GM18909 (cell line): ENCODE measurements around the gene TRIM52.
A peak's percentile ranks its signal among the peaks of the same experiment; 100 is the strongest.
"Not testable (repeated sequence)": the region's sequence is repeated elsewhere in the genome, so short reads cannot be mapped to it uniquely, and the experiment has no call there.

Source experiments
- ATAC-seq: cut with Tn5 transposase; IDR thresholded peaks from one replicate; pipeline ENCODE4 v1.9.1; 2021; ENCODE audit warnings: mild to moderate bottlenecking; ENCODE audit not compliant: unreplicated experiment, poor library complexity

Gene TRIM52

GRCh38 chr5:181217111-181217802 is 43.7 kb downstream of the TRIM52 start:
- peak; percentile 29 for ATAC-seq

- ATAC-seq: no peak
Observed at GRCh38 chr5:181215997-181216989, 44.6 kb downstream of the TRIM52 start.

DNA sequence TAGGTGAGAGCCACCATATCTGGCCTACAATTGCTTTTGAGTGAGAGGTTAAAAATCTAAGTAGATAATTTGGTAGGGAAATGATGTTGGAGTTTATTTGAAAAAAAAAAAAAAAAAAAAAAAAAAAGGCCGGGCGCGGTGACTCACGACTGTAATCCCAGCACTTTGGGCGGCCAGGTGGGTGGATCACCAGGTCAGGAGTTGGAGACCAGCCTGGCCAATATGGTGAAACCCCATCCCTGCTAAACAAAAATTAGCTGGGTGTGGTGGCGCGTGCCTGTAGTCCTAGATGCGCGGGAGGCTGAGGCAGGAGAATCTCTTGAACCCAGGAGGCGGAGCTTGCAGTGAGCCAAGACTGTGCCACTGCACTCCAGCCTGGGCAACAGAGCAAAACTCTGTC is 46.7 kb downstream of the TRIM52 start:
- not testable (repeated sequence) for ATAC-seq

DNA sequence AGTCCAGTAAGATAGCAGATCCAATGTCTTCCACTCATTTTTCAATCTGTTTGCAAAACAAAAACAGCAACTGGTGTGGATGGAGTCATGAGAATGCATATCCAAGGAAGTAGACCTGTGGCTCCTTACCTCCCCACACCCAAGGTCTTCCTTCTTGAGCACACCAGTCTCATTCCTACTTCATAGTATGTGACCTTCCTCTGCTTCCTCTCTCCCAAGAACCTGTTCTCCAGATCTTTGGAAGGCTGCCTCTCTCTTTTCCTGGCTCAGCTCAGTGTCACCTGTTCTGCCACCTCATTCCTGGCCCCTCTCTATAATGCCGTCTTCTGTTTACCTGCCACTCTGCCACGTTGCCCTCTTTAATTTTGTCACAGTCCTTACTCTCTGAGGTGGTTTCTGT is 48.0 kb downstream of the TRIM52 start:
- ATAC-seq: no peak

DNA sequence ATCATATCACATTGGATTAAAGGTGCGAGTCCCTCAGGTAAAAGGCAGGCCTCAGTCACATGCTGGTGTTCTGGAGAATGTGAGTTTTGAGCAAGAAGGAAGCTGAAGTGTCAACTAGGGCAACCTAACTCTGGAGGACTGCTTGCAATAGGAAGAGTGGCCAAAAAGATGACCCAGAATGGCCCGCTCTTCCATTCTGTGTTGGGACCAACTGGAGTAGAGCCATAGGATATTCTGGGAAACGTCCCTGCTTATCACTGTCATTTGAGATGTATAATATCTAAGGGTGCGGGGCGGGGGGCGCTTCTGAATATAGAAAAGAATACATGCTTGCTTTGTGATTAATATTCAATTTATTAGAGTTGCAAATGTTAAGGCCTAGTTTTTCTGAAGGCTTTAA is 48.9 kb downstream of the TRIM52 start:
- no peak for ATAC-seq

GRCh38 chr5:181211208-181211607 is 49.7 kb downstream of the TRIM52 start:
- no peak for ATAC-seq

- not testable (repeated sequence) for ATAC-seq
Observed at GRCh38 chr5:181210698-181211097, 50.2 kb downstream of the TRIM52 start.

- not testable (repeated sequence) for ATAC-seq
Observed at GRCh38 chr5:181210148-181210547, 50.8 kb downstream of the TRIM52 start.

DNA sequence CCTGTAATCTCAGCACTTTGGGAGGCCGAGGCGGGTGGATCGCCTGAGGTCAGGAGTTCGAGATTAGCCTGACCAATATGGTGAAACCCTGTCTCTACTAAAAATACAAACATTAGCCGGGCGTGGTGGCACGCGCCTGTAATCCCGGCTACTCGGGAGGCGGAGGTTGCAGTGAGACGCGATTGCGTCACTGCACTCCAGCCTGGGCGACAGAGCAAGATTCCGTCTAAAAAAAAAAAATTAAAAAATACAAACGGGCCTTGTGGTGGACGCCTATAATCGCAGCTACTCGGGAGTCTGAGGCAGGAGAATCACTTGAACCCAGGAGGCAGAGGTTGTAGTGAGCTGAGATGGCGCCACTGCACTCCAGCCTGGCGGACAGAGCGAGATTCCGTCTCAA is 51.9 kb downstream of the TRIM52 start:
- ATAC-seq: not testable (repeated sequence)

GRCh38 chr5:181207960-181208253 is 53.0 kb downstream of the TRIM52 start:
- ATAC-seq: no peak

DNA sequence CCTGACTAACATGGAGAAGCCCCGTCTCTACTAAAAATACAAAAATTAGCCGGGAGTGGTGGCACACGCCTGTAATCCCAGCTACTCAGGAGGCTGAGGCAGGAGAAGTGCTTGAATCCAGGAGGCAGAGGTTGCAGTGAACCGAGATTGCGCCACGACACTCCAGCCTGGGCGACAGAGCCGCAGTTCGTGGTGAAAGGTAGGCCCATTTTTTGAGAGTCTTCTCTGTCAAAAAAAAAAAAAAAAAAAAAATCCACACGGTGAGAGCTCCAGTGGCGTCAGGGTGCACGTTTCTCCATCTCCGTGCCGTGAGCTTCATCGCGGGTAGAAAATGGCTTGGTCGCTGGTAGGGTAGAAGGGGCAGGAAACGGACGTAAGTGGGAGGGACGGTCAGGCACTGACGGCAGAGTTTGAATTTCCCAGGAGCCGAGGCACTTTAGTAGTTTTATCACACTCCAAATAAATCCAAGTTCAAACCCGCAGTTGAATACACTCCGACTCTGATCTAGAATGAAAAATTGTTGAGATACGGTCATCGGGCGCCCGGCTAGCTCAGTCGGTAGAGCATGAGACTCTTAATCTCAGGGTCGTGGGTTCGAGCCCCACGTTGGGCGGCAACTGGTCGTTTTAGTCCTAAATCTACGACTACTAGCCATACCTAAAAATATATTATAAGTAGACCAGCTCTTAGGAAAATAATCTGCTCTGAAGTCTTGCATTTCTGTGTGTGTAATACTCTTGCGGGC is 53.6 kb downstream of the TRIM52 start:
- no peak for ATAC-seq

GRCh38 chr5:181205761-181206649 is 54.9 kb downstream of the TRIM52 start:
- no peak for ATAC-seq
